ENCODE data around the gene HSPA6.
A peak's percentile ranks its signal among the peaks of the same experiment; 100 is the strongest.

Gene HSPA6

DNA sequence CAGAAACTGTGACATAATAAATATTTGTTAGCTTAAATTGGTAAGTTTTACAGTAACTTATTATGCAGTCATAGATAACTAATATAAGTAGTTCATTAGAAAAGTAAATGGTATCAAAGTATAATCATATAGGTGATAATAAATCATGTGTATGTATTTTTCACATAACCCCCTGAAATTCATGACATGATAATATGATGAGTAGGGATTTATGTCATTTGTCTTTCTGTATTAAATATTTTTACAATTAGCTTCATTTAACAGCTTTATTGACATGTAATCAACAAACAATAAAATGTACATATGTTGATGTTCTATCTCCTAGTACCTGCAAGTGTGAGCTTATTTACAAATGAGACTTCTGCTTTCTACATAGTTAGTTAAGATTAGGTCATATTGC is 28.9 kb upstream of the HSPA6 start:
- Mint-ChIP-seq H3K27me3 (peaks cover 24 to 64% of the 10 kb centered on the region in 2 donors), H3K4me1 (ENCODE audit: low read depth in 2 of 2) (peaks cover 18 to 21% of the 10 kb centered on the region in 2 donors), H3K36me3 (ENCODE audit: insufficient read depth) (no peaks in the 10 kb centered on the region), H3K9me3 (no peaks in the 10 kb centered on the region), H3K27ac (no peak overlapping the region), H3K4me3 (no peak overlapping the region)
- ATAC-seq (replicated peaks) (no peak), DNase-seq (no peak)

- Mint-ChIP-seq H3K4me3 (no peak overlapping the region), H3K9me3 (no peaks in the 10 kb centered on the region), H3K27ac (no peak overlapping the region), H3K4me1 (ENCODE audit: low read depth in 2 of 2) (peaks cover 5 to 6% of the 10 kb centered on the region in 2 donors), H3K27me3 (peaks cover 11 to 46% of the 10 kb centered on the region in 2 donors), H3K36me3 (ENCODE audit: insufficient read depth) (no peaks in the 10 kb centered on the region)
- DNase-seq (no peak), ATAC-seq (replicated peaks) (no peak)
These were observed 26.4 kb upstream of the HSPA6 start for GRCh38 chr1:161497961-161498360.

DNA sequence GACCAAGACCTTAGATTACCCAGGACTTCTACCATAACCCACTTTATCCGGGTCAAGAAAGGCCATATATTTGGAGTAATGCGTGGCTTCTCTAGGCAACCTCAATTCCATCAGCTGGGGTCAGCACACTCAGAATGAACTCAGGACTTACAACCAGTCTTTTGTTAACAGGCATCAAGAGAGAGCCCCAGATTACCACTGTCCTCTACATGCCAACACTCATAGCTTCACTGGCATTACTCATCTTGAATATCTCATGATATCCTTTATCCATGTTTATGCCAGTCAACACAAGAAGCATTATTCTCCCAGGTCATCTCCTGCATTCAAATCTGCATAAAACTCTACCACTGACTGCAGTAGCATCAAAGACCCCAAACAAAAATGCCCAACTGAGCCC is 25.7 kb upstream of the HSPA6 start:
- no peak overlapping the region for H3K27ac Mint-ChIP-seq
- H3K36me3 Mint-ChIP-seq (ENCODE audit: insufficient read depth) = no peaks in the 10 kb centered on the region
- DNase-seq = no peak
- no peak overlapping the region for H3K4me3 Mint-ChIP-seq
- peaks cover 11 to 39% of the 10 kb centered on the region in 2 donors for H3K27me3 Mint-ChIP-seq
- peaks cover 5 to 6% of the 10 kb centered on the region in 2 donors for H3K4me1 Mint-ChIP-seq (ENCODE audit: low read depth in 2 of 2)
- no peak for ATAC-seq (replicated peaks)
- no peaks in the 10 kb centered on the region for H3K9me3 Mint-ChIP-seq

GRCh38 chr1:161499099-161500039 is 25.0 kb upstream of the HSPA6 start:
- no peak for DNase-seq
- Mint-ChIP-seq H3K36me3 (ENCODE audit: insufficient read depth) (no peaks in the 10 kb centered on the region), H3K27me3 (peaks cover 11 to 32% of the 10 kb centered on the region in 2 donors), H3K9me3 (no peaks in the 10 kb centered on the region), H3K4me3 (no peak overlapping the region), H3K4me1 (ENCODE audit: low read depth in 2 of 2) (peaks cover 5 to 6% of the 10 kb centered on the region in 2 donors), H3K27ac (peak overlapping the region in 1 of 2 donors; percentile 5)
- no peak for ATAC-seq (replicated peaks)

GRCh38 chr1:161501234-161501633 is 23.1 kb upstream of the HSPA6 start:
- ATAC-seq (replicated peaks) (no peak), DNase-seq (no peak)
- H3K27ac Mint-ChIP-seq = no peak overlapping the region
- H3K4me3 Mint-ChIP-seq = no peak overlapping the region
- peaks cover 11 to 32% of the 10 kb centered on the region in 2 donors for H3K27me3 Mint-ChIP-seq
- H3K9me3 Mint-ChIP-seq = no peaks in the 10 kb centered on the region
- H3K4me1 Mint-ChIP-seq (ENCODE audit: low read depth in 2 of 2) = peaks cover 6 to 7% of the 10 kb centered on the region in 2 donors
- H3K36me3 Mint-ChIP-seq (ENCODE audit: insufficient read depth) = no peaks in the 10 kb centered on the region

DNA sequence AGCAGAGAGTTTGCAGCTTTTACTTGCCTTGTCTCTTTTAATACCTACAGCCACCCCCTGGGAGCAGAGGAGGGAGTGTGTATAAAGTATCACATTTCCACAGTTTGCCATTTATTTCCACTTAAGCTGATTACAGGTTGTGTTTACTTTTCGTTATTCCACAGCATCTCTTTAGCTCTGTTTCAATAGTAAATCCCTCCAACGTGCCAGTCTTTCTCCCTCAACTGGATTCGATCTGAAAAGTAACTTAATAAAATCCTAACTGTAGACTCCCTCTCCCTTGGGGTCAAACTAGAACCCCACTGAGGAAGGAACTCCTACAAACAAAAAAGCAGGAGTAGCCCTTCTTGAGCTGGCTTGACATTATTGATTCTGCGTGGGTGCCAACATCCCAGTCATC is 22.2 kb upstream of the HSPA6 start:
- Mint-ChIP-seq H3K36me3 (ENCODE audit: insufficient read depth) (peaks cover 4% of the 10 kb centered on the region), H3K27ac (no peak overlapping the region), H3K4me3 (no peak overlapping the region), H3K4me1 (ENCODE audit: low read depth in 2 of 2) (peaks cover 7 to 9% of the 10 kb centered on the region in 2 donors), H3K9me3 (no peaks in the 10 kb centered on the region), H3K27me3 (peaks cover 16 to 32% of the 10 kb centered on the region in 2 donors)
- DNase-seq (no peak), ATAC-seq (replicated peaks) (no peak)

DNA sequence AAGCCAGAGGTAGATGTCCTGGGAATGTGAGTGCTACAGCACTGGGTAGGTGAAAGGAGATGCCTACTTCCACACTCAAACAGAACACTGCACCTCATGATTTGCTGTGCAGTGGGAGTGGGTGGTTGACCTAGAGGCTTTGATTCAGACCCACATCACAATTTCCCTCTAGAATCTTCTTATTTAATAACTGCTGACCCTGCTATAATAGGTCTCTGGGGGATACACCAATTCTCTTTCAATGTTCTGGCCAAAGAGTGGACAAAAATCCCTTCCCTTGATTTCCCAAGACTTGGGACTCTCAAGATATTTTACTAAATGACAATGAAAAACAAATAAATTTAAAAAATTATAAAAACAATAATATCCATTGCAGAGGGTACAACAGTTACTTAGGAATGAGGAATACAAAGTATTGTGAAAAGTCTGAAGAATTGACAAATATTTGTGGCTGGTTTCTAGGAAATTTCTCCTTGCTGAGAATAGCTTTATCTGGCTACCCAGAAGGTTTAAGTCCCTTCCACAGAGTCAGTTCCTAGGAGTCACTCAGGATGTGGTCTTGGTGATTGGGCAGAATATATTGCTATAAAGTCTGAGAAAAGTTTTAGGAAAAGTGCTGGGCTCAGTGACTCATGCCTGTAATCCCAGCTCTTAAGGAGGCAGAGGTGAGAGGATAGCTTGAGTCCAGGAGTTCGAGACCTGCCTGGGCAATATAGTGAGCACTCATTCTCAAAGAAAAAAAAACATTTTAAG is 21.5 kb upstream of the HSPA6 start:
- Mint-ChIP-seq H3K9me3 (no peaks in the 10 kb centered on the region), H3K4me1 (ENCODE audit: low read depth in 2 of 2) (peaks cover 7 to 9% of the 10 kb centered on the region in 2 donors), H3K36me3 (ENCODE audit: insufficient read depth) (peaks cover 4% of the 10 kb centered on the region), H3K4me3 (no peak overlapping the region), H3K27me3 (peaks cover 15 to 29% of the 10 kb centered on the region in 2 donors), H3K27ac (no peak overlapping the region)
- no peak for ATAC-seq (replicated peaks)
- no peak for DNase-seq

DNA sequence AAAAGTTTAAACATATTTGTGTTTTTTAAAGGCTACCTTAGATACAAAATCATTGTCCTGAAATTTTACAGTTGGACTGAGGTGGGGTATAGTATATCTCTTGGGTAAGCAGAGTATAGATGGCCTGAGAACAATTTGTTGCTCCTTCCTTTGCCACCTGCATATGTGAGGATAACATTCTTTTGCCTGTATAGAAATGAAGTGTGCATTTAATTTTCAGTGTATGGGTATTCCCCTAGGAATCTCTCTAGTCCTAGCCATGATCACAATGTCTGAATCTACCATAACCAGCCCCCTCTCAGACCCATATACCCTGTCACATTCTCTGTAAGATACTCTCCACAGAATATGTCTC is 21.0 kb upstream of the HSPA6 start:
- ATAC-seq (replicated peaks) (no peak), DNase-seq (no peak)
- H3K27me3 Mint-ChIP-seq = peaks cover 15 to 29% of the 10 kb centered on the region in 2 donors
- H3K27ac Mint-ChIP-seq = no peak overlapping the region
- H3K36me3 Mint-ChIP-seq (ENCODE audit: insufficient read depth) = peaks cover 4% of the 10 kb centered on the region
- H3K4me1 Mint-ChIP-seq (ENCODE audit: low read depth in 2 of 2) = peaks cover 7 to 9% of the 10 kb centered on the region in 2 donors
- H3K9me3 Mint-ChIP-seq = no peaks in the 10 kb centered on the region
- no peak overlapping the region for H3K4me3 Mint-ChIP-seq

DNA sequence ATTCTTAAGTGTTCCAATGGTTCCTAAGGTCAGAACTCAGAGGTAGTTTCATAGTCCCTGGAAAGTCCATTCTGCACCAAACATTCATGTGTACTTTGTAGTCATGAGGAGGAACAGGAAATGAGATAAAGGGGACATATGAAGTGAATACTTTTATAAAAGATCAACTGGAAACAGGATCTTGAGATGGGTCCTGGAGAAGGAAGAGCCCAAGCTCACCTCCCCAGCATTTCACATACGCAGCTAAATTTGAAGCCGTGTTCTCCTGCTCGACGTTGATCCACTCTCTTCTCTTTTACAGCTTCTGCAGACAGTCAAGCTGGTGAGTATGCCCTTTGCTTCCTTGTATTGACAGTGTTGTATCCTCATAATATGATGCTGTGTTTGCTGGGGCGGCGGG is 18.7 kb upstream of the HSPA6 start:
- Mint-ChIP-seq H3K27me3 (peaks cover 10 to 17% of the 10 kb centered on the region in 2 donors), H3K9me3 (no peaks in the 10 kb centered on the region), H3K4me1 (ENCODE audit: low read depth in 2 of 2) (peaks cover 2 to 3% of the 10 kb centered on the region in 2 donors), H3K36me3 (ENCODE audit: insufficient read depth) (peaks cover 4% of the 10 kb centered on the region), H3K27ac (peak overlapping the region in 1 of 2 donors; percentile 49), H3K4me3 (no peak overlapping the region)
- ATAC-seq (replicated peaks) (no peak), DNase-seq (no peak)

DNA sequence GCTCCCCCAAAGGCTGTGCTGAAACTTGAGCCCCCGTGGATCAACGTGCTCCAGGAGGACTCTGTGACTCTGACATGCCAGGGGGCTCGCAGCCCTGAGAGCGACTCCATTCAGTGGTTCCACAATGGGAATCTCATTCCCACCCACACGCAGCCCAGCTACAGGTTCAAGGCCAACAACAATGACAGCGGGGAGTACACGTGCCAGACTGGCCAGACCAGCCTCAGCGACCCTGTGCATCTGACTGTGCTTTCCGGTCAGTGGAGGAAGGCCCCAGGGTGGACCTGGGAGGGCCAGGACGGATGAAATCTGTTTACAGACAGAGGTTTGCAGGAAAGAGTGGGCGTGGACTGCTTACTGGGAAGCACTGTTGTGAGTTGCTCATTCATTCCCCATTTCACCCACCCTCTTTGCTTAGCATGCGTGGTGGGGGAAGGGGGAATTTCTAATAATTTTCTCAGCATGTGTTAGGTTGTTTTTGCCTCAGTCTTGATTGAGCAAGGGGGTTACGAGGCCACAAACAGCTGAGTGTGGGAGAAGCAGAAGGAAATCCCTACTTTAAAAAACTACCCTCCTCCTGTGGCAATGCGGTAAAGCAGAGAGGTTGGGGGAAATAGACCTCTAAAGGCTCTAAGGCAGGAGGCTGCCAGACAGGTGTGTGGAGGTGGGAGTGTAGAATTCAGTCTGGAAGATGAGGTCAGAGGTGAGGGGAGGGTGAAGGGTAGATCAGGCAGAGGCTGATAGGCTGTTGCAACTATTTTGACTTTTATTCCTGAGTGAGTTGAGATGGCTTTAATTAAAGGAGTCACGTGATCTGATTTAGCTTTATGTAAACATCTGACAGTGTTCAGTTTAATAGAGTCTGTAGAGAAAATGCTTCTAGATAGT is 17.8 kb upstream of the HSPA6 start:
- DNase-seq = no peak
- H3K27ac Mint-ChIP-seq = peak overlapping the region in 1 of 2 donors; percentile 49
- H3K27me3 Mint-ChIP-seq = peaks cover 10 to 17% of the 10 kb centered on the region in 2 donors
- H3K4me3 Mint-ChIP-seq = peak overlapping the region in 1 of 2 donors; percentile 10
- H3K9me3 Mint-ChIP-seq = no peaks in the 10 kb centered on the region
- no peak for ATAC-seq (replicated peaks)
- H3K36me3 Mint-ChIP-seq (ENCODE audit: insufficient read depth) = peaks cover 4% of the 10 kb centered on the region
- H3K4me1 Mint-ChIP-seq (ENCODE audit: low read depth in 2 of 2) = peaks cover 2 to 3% of the 10 kb centered on the region in 2 donors

- no peak for ATAC-seq (replicated peaks)
- H3K4me3 Mint-ChIP-seq = no peak overlapping the region
- no peak for DNase-seq
- H3K4me1 Mint-ChIP-seq (ENCODE audit: low read depth in 2 of 2) = peaks cover 0 to 3% of the 10 kb centered on the region in 2 donors
- H3K27me3 Mint-ChIP-seq = peaks cover 10 to 17% of the 10 kb centered on the region in 2 donors
- H3K27ac Mint-ChIP-seq = no peak overlapping the region
- peaks cover 4% of the 10 kb centered on the region for H3K36me3 Mint-ChIP-seq (ENCODE audit: insufficient read depth)
- no peaks in the 10 kb centered on the region for H3K9me3 Mint-ChIP-seq
These were observed 13.9 kb upstream of the HSPA6 start for GRCh38 chr1:161510477-161510876.

DNA sequence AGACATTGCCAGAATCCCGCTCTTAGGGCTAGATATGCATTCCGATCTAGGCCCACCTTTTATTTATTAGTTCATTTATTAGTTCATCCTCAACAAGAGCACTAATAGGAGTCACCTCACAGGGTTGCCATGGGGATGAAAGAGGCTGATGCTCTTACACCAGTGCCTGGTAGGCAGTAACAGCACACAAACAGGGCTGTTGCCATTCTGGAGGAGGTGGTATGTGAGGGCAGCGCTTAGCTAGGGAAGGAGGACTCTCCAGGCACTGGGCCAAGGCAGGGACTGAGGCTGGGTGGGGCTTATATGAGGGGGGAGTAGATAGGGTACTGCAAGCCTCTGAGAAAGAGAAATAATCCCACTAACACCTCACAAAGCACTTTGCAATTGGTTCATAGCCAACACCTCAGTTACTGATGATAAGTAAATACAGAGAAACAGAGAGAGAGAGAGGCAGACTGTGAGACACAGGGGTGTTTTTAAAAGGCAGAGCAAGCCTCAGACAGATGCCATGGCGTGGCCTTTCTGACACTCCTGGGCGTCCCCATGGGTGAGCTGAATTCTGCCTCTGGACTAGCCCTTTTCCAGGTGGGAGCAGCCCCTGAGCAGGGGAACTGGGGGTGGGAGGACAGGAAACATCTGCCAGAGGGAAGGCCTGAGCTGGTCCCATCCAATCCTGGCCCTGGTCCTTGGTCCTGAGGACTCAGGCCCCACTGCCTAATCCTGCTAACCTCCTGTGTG is 13.2 kb upstream of the HSPA6 start:
- Mint-ChIP-seq H3K27me3 (peaks cover 10 to 13% of the 10 kb centered on the region in 2 donors), H3K4me1 (ENCODE audit: low read depth in 2 of 2) (peaks cover 0 to 3% of the 10 kb centered on the region in 2 donors), H3K36me3 (ENCODE audit: insufficient read depth) (peaks cover 4% of the 10 kb centered on the region), H3K9me3 (no peaks in the 10 kb centered on the region), H3K27ac (peak overlapping the region in 1 of 2 donors; percentile 81), H3K4me3 (no peak overlapping the region)
- no peak for ATAC-seq (replicated peaks)
- DNase-seq = no peak
